ENCODE measurements around the gene HSPB2. TPM values are rescaled to one million over a fixed set of nuclear protein-coding genes. Genes with fewer than 3 reads are reported as not detected.

The HSPB2 gene
- total and polyA plus RNA-seq, 2 of the 8 experiments (the other 6 are each of a cell fraction or from before 2014, with no cell fraction given) = 0.32 to 0.86 TPM

DNA sequence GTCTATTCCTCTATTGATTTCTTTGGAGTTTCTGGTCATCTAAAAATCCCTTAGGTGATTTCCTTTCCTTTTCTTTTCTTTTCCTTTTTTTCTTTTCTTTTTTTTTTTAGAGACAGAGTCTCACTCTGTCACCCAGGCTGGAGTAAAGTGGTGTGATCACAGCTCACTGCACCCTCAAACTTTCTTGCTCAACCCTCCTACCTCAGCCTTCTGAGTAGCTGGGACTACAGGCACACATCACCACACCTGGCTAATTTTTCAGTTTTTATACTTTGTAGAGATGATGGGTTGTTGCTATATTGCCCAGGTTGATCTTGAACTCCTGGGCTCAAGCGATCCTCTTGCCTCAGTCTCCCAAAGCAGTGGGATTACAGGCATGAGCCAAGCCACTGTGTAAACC is 4.2 kb downstream of the HSPB2 start:
- H3K4me3 ChIP-seq (ENCODE audit: extremely low read depth in 1 of 4, insufficient read depth in 2 of 4, low read depth in 3 of 4, low read length in 4 of 4) = no peak overlapping the region
- no peak overlapping the region for H3K18ac ChIP-seq (ENCODE audit: extremely low read depth, low read length)
- WGBS, 2 experiments (ENCODE audit: extremely low coverage in 1 of 2, insufficient coverage in 1 of 2, insufficient read length in 1 of 2, insufficient replicate concordance in 2 of 2, low coverage in 1 of 2, low lambda C conversion rate in 2 of 2, missing lambda C conversion rate in 1 of 2) = 93% methylated on average over 1 of the region's 1 CpG; no CpG with 5 or more reads in 1 of the 2 experiments
- no peak overlapping the region for H2AFZ ChIP-seq (ENCODE audit: low read length)
- no peak overlapping the region for H3K56ac ChIP-seq (replicated peaks; ENCODE audit: insufficient read length, low read depth, low read length)
- no peak overlapping the region for H2AK5ac ChIP-seq (ENCODE audit: low read depth, low read length)
- peaks cover 4% of the 10 kb centered on the region; the same call in 1 of the 2 replicates for H3K23me2 ChIP-seq (ENCODE audit: low read depth, low read length)
- H4K91ac ChIP-seq (replicated peaks; ENCODE audit: insufficient read length, low read length) = no peak overlapping the region
- H2BK20ac ChIP-seq (ENCODE audit: low read length) = 0 out of 2 replicates have a peak overlapping the region, but pooled peaks have one; percentile 3
- H3K79me1 ChIP-seq (ENCODE audit: low read depth, low read length) = no peaks in the 10 kb centered on the region
- DNase-seq (ENCODE audit: low read depth in 1 of 2, low spot score in 2 of 2) (no peak), FAIRE-seq (no peak)
- ChIA-PET POLR2A (ENCODE audit: partially characterized antibody) (no interaction called here), CTCF (ENCODE audit: partially characterized antibody) (no interaction called here)
- no peaks in the 10 kb centered on the region for H3K79me2 ChIP-seq (ENCODE audit: control insufficient read depth in 1 of 2, insufficient read depth in 2 of 2, low read length in 2 of 2)
- H3K4me2 ChIP-seq (ENCODE audit: insufficient read depth in 1 of 2, low read depth in 2 of 2, low read length in 2 of 2) = no peak overlapping the region
- no peaks in the 10 kb centered on the region for H3K9me3 ChIP-seq (ENCODE audit: insufficient read depth in 2 of 2, low read depth in 1 of 2, low read length in 1 of 2)
- H3K14ac ChIP-seq (ENCODE audit: insufficient read length) = no peak overlapping the region
- H3K27ac ChIP-seq (ENCODE audit: low read depth, low read length) = no peak overlapping the region
- H3K4ac ChIP-seq (replicated peaks; ENCODE audit: insufficient read length, low read depth, low read length) = no peak overlapping the region
- peaks cover 3 to 15% (median 10%) of the 10 kb centered on the region in 4 experiments; a peak in 6 of 7 replicates for H3K4me1 ChIP-seq (replicated peaks in 1 of 4; ENCODE audit: control insufficient read depth in 3 of 4, insufficient read depth in 4 of 4, low read length in 3 of 4)
- H2BK12ac ChIP-seq (ENCODE audit: low read depth, low read length) = no peak overlapping the region
- no peak overlapping the region for H4K5ac ChIP-seq (ENCODE audit: insufficient read length, low read depth, low read length)
- H2BK15ac ChIP-seq (ENCODE audit: low read length) = no peak overlapping the region
- no peaks in the 10 kb centered on the region for H3K36me3 ChIP-seq (ENCODE audit: control insufficient read depth in 2 of 4, insufficient read depth in 4 of 4, low read length in 3 of 4)
- no peak overlapping the region for H2BK120ac ChIP-seq (replicated peaks; ENCODE audit: low read depth, low read length)
- H2BK5ac ChIP-seq (ENCODE audit: low read depth, low read length) = no peak overlapping the region
- H4K20me1 ChIP-seq (replicated peaks in 1 of 2; ENCODE audit: control insufficient read depth in 1 of 2, insufficient read depth in 2 of 2, low read length in 2 of 2) = no peaks in the 10 kb centered on the region
- no peaks in the 10 kb centered on the region for H3K27me3 ChIP-seq (replicated peaks in 1 of 4; ENCODE audit: control insufficient read depth in 3 of 4, extremely low read depth in 1 of 4, insufficient read depth in 3 of 4, low read length in 3 of 4)
- H3K23ac ChIP-seq (ENCODE audit: insufficient read length) = no peak overlapping the region
- H3K9ac ChIP-seq (replicated peaks in 1 of 4; ENCODE audit: extremely low read depth in 1 of 4, low read depth in 3 of 4, low read length in 3 of 4) = no peak overlapping the region
- H4K8ac ChIP-seq (ENCODE audit: extremely low read depth, insufficient read depth, low read length) = no peak overlapping the region
- no peak for TF ChIP-seq FOSL1 (IDR thresholded peaks at IDR 0.05; ENCODE audit: insufficient read depth, low read depth, low read length)
- TF ChIP-seq RBBP5 (IDR thresholded peaks at IDR 0.05; ENCODE audit: borderline replicate concordance, low read depth, low read length) = no peak
- TF ChIP-seq POU5F1 (IDR thresholded peaks at IDR 0.05; ENCODE audit: low read depth, low read length) = no peak
- TF ChIP-seq, protein P1, sequence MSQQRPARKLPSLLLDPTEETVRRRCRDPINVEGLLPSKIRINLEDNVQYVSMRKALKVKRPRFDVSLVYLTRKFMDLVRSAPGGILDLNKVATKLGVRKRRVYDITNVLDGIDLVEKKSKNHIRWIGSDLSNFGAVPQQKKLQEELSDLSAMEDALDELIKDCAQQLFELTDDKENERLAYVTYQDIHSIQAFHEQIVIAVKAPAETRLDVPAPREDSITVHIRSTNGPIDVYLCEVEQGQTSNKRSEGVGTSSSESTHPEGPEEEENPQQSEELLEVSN (IDR thresholded peaks at IDR 0.05) = no peak
- no peak for TF ChIP-seq GTF2F1 (IDR thresholded peaks at IDR 0.05; ENCODE audit: borderline replicate concordance, low read depth, low read length)
- TF ChIP-seq HDAC2 (IDR thresholded peaks at IDR 0.05; ENCODE audit: borderline replicate concordance in 1 of 2, low read depth in 2 of 2, low read length in 2 of 2) = no peak
- TF ChIP-seq, protein P2, sequence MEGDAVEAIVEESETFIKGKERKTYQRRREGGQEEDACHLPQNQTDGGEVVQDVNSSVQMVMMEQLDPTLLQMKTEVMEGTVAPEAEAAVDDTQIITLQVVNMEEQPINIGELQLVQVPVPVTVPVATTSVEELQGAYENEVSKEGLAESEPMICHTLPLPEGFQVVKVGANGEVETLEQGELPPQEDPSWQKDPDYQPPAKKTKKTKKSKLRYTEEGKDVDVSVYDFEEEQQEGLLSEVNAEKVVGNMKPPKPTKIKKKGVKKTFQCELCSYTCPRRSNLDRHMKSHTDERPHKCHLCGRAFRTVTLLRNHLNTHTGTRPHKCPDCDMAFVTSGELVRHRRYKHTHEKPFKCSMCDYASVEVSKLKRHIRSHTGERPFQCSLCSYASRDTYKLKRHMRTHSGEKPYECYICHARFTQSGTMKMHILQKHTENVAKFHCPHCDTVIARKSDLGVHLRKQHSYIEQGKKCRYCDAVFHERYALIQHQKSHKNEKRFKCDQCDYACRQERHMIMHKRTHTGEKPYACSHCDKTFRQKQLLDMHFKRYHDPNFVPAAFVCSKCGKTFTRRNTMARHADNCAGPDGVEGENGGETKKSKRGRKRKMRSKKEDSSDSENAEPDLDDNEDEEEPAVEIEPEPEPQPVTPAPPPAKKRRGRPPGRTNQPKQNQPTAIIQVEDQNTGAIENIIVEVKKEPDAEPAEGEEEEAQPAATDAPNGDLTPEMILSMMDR (IDR thresholded peaks at IDR 0.05; ENCODE audit: control extremely low read depth in 1 of 3, insufficient read depth in 1 of 3, low read depth in 1 of 3, low read length in 3 of 3) = no peak
- TF ChIP-seq RNF2 (IDR thresholded peaks at IDR 0.05; ENCODE audit: borderline replicate concordance, low read depth, low read length, missing control alignments, poor library complexity, severe bottlenecking) = no peak
- TF ChIP-seq RAD21 (IDR thresholded peaks at IDR 0.05 in 1 of 2, conservative IDR thresholded peaks at IDR 0.05 in 1 of 2; ENCODE audit: low read depth in 2 of 2, low read length in 2 of 2) = no peak
